Activated T-cell treated with anti-CD3 and anti-CD28 coated beads, Interleukin-2, amount 50 U/mL, for 1 hour (primary cell): Measurements from ENCODE around the gene GATA5.
"Not testable (repeated sequence)": the region's sequence is repeated elsewhere in the genome, so short reads cannot be mapped to it uniquely, and the experiment has no call there.

Experiments used
- DNase-seq: peaks from one replicate; pipeline ENCODE4 v3.0.0-alpha.2; 2020

GATA5 gene

GRCh38 chr20:62428396-62429295 lies 47.1 kb downstream of the GATA5 start:
- no peak for DNase-seq

DNA sequence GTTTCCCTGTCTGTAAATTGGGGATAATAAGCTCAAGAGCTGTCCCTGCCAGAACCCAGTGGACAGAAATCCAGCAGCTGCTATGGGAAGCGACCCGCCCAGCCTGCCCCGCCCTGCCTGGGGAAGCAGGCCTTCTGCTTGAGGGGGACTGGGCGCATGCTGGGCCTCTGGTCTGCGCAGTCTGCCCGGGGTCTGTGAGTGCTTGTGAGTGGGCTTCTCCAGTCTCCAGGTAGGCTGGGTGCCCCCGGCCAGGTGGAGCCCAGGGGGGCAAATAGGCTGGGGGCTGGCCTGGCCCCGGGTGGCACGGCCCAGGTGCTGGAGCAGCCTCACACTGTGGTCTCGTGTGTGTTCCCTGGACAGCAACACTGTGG lies 47.8 kb downstream of the GATA5 start:
- no peak for DNase-seq

- no peak for DNase-seq
Measured at GRCh38 chr20:62427172-62428001, 48.4 kb downstream of the GATA5 start, which contains the start of gene RBBP8NL. TSS of gene RBBP8NL (minus strand) at chr20:62427539. CDS start at chr20:62419647, 7,892 bp downstream.

- no peak for DNase-seq
Measured at GRCh38 chr20:62426699-62427131, 49.1 kb downstream of the GATA5 start.

- not testable (repeated sequence) for DNase-seq
Measured at GRCh38 chr20:62426059-62426348, 49.8 kb downstream of the GATA5 start.

GRCh38 chr20:62425281-62426058 lies 50.3 kb downstream of the GATA5 start:
- no peak for DNase-seq

DNA sequence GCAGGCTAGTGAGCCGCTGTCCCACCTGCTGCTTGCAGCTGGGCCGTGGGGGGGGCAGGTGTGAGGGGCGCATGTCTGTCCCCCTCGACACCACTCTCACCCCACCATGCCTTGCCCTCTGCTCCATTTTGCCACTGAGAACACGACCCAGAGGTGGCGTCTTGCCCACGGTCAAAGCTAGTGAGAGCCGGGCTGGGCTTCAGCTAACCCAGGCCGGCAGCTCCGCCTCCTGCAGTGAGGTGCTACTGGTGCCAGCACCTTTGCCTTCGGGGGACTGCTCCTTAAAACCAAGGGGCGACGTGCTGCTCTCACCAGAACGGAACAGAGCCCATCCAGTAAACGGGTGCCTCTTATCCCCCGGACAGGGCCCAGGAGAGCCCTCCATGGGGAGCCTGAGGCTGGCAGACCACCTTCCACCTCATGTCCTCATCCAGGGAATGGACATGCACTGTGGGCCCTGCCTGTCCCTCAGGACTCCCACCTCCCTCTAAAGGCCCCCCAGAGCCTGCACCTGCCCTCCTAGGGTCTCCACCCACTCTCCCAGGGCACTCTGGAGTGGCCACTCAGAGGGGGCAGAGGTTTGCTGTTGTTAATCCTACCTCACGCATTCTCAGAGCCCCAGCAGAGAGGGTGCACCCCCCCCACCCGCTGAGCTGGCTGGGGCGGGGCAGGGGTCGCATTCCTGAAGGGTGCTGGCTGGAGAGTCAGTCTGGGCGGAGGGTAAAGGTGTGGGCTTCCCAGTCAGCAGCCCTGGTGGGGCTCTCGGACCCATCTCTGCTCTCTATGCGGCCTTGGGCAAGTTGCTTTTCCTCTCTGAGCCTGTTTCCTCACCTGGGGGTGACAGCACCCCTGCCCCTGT lies 51.3 kb downstream of the GATA5 start:
- no peak for DNase-seq

DNA sequence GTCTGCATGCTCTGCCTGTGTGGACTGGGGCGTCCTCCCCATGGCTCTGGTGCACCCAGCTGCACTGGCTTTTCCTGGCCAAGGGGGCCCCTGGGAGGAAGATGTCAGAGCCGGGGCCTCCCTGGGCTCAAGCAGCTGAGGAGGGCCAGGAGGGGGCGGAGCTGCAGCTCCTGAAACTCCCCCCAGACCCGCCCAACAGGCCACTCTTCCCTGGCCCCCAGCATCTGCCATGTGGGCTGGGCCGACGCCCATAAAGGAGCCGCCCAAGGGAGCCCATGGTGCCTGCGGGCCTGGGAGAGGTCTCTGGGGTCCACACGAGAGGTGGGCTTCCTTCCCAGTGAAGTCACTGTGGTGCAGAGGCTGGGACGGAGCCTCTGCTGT lies 52.5 kb downstream of the GATA5 start:
- no peak for DNase-seq

GRCh38 chr20:62422636-62423325 lies 53.0 kb downstream of the GATA5 start:
- DNase-seq = no peak

- DNase-seq = no peak
Measured at GRCh38 chr20:62421716-62421990, 54.1 kb downstream of the GATA5 start.

GRCh38 chr20:62420846-62421715 lies 54.7 kb downstream of the GATA5 start:
- no peak for DNase-seq

GRCh38 chr20:62419759-62420158 lies 56.0 kb downstream of the GATA5 start:
- no peak for DNase-seq

DNA sequence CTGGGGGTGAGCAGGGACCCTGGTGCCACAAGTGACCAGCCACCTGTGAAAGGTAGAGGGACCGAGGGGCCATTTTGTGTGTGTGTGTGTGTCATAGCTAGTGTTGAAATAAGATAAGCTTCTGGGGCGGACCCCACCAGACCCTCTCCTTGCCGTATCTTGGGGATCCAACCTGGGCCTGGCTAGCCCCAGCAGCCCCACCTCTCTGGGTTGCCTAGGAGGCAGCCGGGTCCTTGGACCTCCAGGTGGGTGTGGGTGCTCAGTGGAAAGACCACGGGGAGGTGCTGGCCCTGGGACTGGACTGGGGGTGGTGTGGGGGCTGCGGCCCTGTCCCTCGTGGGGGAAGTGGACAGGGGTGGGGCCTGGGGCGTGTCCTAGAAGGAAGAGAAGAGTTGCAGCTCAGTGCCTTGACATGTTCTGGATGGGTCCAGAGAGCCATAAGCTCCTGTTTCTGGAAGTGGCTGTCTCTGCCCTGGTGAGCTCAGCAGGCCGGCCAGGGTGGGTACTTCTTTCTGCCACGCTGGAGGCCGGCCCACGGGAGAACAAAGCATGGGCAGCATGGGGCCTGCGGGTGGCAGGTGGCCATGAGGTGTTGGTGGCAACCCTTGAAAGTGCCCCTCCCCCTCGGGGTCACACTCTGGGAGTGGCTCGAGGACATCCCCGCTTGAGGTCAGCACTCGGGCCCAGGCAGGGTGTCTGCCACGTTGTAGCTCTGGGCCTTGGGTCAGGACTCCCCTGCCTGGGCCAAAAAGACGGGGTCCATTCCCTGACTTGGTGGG lies 56.9 kb downstream of the GATA5 start:
- no peak for DNase-seq

DNA sequence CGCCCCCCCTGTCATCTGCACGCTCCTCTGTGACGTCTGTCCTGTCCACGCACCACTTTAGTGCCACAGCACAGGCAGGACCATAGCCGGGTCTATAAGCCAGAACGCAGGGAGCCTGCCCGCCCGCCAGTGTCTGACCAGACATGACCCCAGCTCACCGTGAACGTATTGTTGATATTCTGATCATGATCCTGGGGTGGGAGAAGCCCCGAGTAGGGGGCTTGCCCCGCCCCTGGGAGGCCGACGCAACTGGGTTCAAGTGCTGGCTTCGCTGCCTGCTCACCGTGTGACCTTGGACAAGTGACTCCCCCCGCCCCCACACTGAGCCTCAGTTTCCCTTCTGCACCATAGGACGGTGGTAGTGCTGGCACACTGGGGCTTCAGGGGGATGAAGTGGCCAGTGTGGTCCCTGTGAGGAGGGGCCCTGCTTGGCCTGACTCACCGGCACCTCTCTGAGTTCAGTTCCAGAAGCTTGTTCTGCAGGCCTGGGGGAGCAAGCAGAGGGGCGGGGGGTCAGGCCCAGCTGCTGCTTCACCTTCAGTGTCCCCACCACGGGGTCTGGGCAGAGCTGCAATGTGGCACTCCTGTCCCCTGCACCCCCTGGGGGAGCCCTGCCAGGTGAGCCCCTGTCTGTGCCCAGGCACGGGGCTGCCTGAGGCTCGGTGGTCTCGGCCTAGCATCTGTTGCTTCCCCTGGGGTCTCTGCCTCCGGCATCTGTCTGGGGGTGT lies 57.6 kb downstream of the GATA5 start:
- DNase-seq = no peak

DNA sequence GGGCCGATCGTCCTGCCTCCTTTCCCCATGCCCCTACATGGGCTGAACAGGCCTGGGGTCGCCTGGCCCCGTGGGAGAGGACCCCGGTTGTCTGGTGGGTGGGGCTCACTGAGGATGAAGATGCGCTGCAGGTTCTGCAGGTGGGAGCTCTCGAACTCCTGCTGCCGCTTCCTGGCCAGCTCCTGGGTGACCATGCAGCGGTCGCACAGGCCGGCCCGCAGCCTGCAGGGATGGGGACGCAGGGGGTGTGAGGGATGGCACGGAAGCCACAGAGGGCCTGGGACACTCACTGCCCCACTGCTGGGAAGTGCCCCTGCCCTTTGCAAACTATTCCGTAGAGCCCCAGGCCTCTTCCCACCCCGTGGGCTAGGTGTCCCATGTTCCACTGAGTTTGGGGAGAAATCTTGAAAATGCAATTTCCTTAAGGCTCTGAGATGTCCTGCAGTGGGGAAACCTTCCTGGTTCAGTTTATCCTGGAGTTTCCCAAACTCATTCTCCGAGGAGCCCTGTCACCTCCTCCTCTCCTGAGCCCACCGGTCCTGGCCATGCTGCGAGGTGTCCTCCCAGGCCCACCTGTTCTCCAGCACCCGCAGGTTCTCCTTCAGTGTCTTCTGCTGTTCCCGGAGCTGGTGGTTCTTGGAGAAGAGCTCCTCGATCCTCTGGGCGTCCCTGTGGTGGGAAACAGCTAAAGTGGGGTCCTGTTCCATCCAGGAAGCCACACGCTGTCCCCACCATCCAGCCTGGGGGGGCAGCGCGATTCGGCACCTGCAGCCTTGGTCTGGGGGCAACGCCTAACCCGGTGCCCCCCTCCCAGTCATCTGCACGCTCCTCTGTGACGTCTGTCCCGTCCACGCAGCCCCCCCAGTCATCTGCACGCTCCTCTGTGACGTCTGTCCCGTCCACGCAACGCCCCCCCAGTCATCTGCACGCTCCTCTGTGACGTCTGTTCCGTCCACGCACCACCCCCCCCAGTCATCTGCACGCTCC lies 58.9 kb downstream of the GATA5 start:
- no peak for DNase-seq

DNA sequence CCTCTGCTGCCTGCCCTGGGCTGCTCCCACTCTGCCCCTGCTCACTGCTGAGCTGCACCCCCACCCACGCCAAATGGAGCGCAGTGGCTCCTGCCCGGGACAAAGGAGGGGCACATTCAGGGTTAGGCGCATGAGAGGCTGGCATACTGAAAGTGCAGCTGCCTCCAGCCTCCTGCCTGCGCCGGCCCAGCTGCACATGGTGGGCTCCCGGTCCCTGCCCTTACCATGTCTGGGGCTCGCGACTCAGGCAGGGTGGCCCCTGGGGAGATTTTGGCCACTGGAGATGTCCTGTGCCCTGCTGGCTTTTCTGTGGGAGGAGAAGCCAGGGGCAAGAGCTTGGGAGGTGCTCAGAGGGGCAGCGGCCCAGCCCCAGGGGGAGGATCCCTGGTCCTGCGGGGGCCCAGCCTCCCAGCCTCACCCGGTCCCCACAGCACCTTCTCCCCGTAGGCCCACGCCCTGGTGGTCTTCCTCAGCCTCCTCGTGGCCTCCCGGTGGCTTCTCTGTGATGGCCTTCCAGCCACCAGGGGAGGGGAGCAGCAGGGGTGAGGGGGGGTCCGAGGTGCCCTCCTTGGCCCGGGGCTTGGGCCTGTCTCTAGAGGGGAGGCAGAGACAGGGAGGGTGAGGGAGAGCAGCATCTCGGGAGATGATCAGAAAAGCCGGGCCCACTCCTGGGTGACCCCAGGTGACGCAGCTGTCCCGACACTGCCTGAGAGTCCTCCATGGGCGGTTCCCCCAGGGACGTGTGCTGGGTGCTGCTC lies 60.3 kb downstream of the GATA5 start:
- DNase-seq = no peak

DNA sequence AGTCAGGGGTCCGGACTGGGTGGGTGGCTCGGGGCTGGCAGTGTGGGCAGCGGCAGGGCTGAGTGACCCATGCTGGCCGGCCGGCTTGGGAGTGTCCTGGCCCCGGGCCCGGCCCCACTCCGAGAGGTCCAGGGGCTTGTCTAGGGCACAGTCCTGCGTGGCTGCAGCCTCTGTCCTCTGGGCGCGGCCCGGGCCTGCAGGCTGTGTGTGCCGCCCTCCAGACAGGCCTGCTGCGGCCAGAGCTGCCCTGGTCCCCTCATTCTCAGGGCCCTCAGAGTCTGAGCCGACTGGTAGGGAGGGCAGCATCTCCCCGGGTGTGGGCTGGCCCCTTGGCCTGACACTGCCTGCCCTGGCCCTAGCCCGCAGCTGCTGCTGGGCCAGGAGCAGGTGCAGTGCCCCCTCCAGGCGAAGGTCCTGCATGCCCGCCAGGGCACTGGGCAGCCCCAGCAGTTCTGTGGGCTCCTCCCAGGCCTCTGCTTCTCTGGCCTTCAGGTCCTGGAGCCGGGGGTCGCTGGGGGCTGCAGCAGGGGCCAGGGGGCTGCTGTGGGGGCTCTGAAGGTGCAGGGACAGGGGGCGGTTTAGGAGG lies 61.8 kb downstream of the GATA5 start:
- no peak for DNase-seq
